Heart right ventricle (tissue), 16 donors: ENCODE data around the gene VPS37C. TPM values are rescaled to one million over a fixed set of nuclear protein-coding genes. Genes with fewer than 3 reads are reported as not detected.
"Not testable (repeated sequence)": the region's sequence is repeated elsewhere in the genome, so short reads cannot be mapped to it uniquely, and the experiment has no call there.

ENCODE experiments used
- ATAC-seq, 8 donors: fragments of 200-7000 bp; cut with Tn5 transposase; one replicate each; pipeline ENCODE4 v1.9.1; 2020; ENCODE audit warnings: mild to moderate bottlenecking in 8 of 8, moderate library complexity in 8 of 8, moderate number of reproducible peaks in 1 of 8
- DNase-seq, 2 donors: peaks; one replicate each; pipeline ENCODE4 v3.0.0-alpha.2; 2020
- H3K27ac ChIP-seq, 10 donors: fragments of 200-600 bp; sonication (generic) in 2 of 10; one replicate each; pipeline versions ENCODE4 v1.5.0 to v1.8.0; 2020 to 2022; ENCODE audit warnings: mild to moderate bottlenecking in 3 of 10
- H3K27me3 ChIP-seq, 7 donors: fragments of 200-600 bp; one replicate each; pipeline ENCODE4 v1.8.0; 2021 to 2022; ENCODE audit warnings: mild to moderate bottlenecking in 2 of 7
- H3K36me3 ChIP-seq, 9 donors: fragments of 200-600 bp; sonication (generic) in 1 of 9; one replicate each; pipeline versions ENCODE4 v1.5.0 to v1.8.0; 2020 to 2022; ENCODE audit warnings: mild to moderate bottlenecking in 2 of 9
- H3K4me1 ChIP-seq, 9 donors: fragments of 200-600 bp; sonication (generic) in 1 of 9; one replicate each; pipeline versions ENCODE4 v1.5.0 to v1.8.0; 2020 to 2022; ENCODE audit warnings: mild to moderate bottlenecking in 4 of 9
- H3K4me3 ChIP-seq, 10 donors: fragments of 200-600 bp; sonication (generic) in 2 of 10; one replicate each; pipeline versions ENCODE4 v1.5.0 to v1.8.0; 2020 to 2022; ENCODE audit warnings: mild to moderate bottlenecking in 7 of 10, moderate library complexity in 2 of 10
- H3K9me3 ChIP-seq, 11 donors: fragments of 200-600 bp in 10 of 11; sonication (generic) in 2 of 11; one replicate each; pipeline versions ENCODE4 v1.5.0 to v1.8.0; 2013 to 2022; ENCODE audit warnings: mild to moderate bottlenecking in 2 of 11, control low read depth in 1 of 11, moderate library complexity in 1 of 11
- CTCF ChIP-seq, 9 donors: fragments of 200-600 bp; sonication (generic) in 2 of 9; IDR thresholded peaks; one replicate each; pipeline versions ENCODE4 v1.5.0 to v1.8.0; 2021 to 2022; ENCODE audit warnings: antibody characterized with exemption in 9 of 9, mild to moderate bottlenecking in 5 of 9, moderate library complexity in 1 of 9
- WGBS, 2 donors: extraction: QIAGEN DNeasy Blood & Tissue Kit; methylation state at CpG; one replicate each; pipeline ENCODE4 v1.1.7; 2013; ENCODE audit warnings: inconsistent platforms in 1 of 2; 5-methylcytosine and 5-hydroxymethylcytosine counted together
- intact Hi-C, 10 donors: fragments of 100-400 bp; cut with DNase I; formaldehyde crosslinking; loops; one replicate each; pipeline versions ENCODE4 v1.11.1 to v1.14.2; 2022
- polyA plus RNA-seq, 2 donors: library from polyadenylated mRNA; stranded (reverse); fragments of 200-250 nt; gene quantifications; one replicate each; pipeline ENCODE4 v1.2.3, GENCODE V29; 2013
- total RNA-seq, 10 donors: library from RNA; stranded (reverse); fragmentation: NEBNext Ultra II Directional in 3 of 10; extraction: Animal tissue kit (Norgen Biotek cat#: 25700) in 3 of 10; gene quantifications; one replicate each; pipeline versions ENCODE4 v1.2.1 to v1.2.4, GENCODE V29; 2021 to 2023
- donor health status: Arrhythmogenic right ventricular cardiomyopathy.
- donor health status: ischemic (EF 13 %, LVEDD 7.1; RV severe dilation, severe dysfunction).
- donor health status: healthy with polysubstance abuse.
- donor health status: DM: no; HTN: yes; CAD: no.
- donor health status: DM: no; HTN: no; CAD: no.
- donor health status: ischemic (EF 25% LVEDD 6.9; RV normal size, moderate dysfunction).
- donor health status: ischemic (EF 25% LVEDD 5.7; RV mildly dilated, moderate dysfunction).
- donor health status: healthy.
- donor health status: DM: yes; HTN: yes; CAD: no.
- donor health status: Ischemic cardiomyopathy.
- donor health status: ischemic (EF 35%, LVEDD 5.7; RV mildly dilated, moderate dysfunction).
- donor health status: nonischemic (EF 11% LVEDD 7.7; RV severe dilation, severe dysfunction).
- donor health status: DM: yes; HTN: yes; CAD: no.
- donor health status: PGD.
- donor health status: ischemic (EF 29% LVEDD 5.4; RV normal size, mild dysfunction).
- donor health status: nonischemic (EF 23%, LVEDD 6.1; RV moderate dilation, normal function).

The VPS37C gene
- total and polyA plus RNA-seq, 12 donors: 7.7 to 21.8 (median 15.5) TPM

GRCh38 chr11:61187505-61188130 lies 26.4 kb upstream of the VPS37C start:
- Histone ChIP-seq H3K27me3 (peaks cover 0 to 45% (median 5%) of the 10 kb centered on the region in 7 donors), H3K4me1 (peaks cover 0 to 4% (median 0%) of the 10 kb centered on the region in 9 donors), H3K27ac (no peak overlapping the region), H3K36me3 (no peaks in the 10 kb centered on the region), H3K4me3 (no peak overlapping the region), H3K9me3 (no peaks in the 10 kb centered on the region)
- intact Hi-C loops: loop anchor here in 7 of 10 donors (2.0 to 10.0 kb wide), 7 partner anchors 50 to 410 kb away; partner anchors contain the start of gene CD6 (in 1 of the 7)
- DNase-seq (peak; percentile 56 to 76), ATAC-seq (peak in 7 of 8 donors; percentile 46 to 81 (median 71))
- peak; percentile 80 to 96 (median 93) for TF ChIP-seq CTCF (IDR thresholded peaks at IDR 0.05)
- WGBS, 2 donors: 38 to 40% methylated on average over 11 of the region's 11 CpGs

GRCh38 chr11:61186504-61186903 lies 25.3 kb upstream of the VPS37C start:
- Histone ChIP-seq H3K4me3 (no peak overlapping the region), H3K36me3 (no peaks in the 10 kb centered on the region), H3K4me1 (peaks cover 0 to 4% (median 0%) of the 10 kb centered on the region in 9 donors), H3K27ac (no peak overlapping the region), H3K9me3 (no peaks in the 10 kb centered on the region), H3K27me3 (peaks cover 0 to 36% (median 5%) of the 10 kb centered on the region in 7 donors)
- 78 to 82% methylated on average over 8 of the region's 8 CpGs for WGBS, 2 donors
- ATAC-seq (no peak), DNase-seq (no peak)
- intact Hi-C loops: loop anchor here in 7 of 10 donors (2.0 to 10.0 kb wide), 7 partner anchors 49 to 409 kb away; partner anchors contain the start of gene CD6 (in 1 of the 7)
- TF ChIP-seq CTCF (IDR thresholded peaks at IDR 0.05): no peak

GRCh38 chr11:61183645-61184044 lies 22.4 kb upstream of the VPS37C start:
- no peak overlapping the region for H3K4me3 ChIP-seq
- 77 to 82% methylated on average over 4 of the region's 4 CpGs for WGBS, 2 donors
- intact Hi-C loops: loop anchor here in 2 of 10 donors (5.0 to 10.0 kb wide), 2 partner anchors 349 to 351 kb away; no protein-coding TSS in a partner anchor
- no peaks in the 10 kb centered on the region for H3K9me3 ChIP-seq
- TF ChIP-seq CTCF (IDR thresholded peaks at IDR 0.05): no peak
- peaks cover 0 to 18% (median 0%) of the 10 kb centered on the region in 7 donors for H3K27me3 ChIP-seq
- H3K36me3 ChIP-seq: no peaks in the 10 kb centered on the region
- DNase-seq (no peak), ATAC-seq (no peak)
- no peak overlapping the region for H3K27ac ChIP-seq
- peaks cover 0 to 4% (median 0%) of the 10 kb centered on the region in 9 donors for H3K4me1 ChIP-seq

- intact Hi-C loops: loop anchor here in 2 of 10 donors (5.0 to 10.0 kb wide), 2 partner anchors 347 to 349 kb away; no protein-coding TSS in a partner anchor
- 94% methylated on average over 4 of the region's 4 CpGs for WGBS, 2 donors
- peaks cover 0 to 10% (median 0%) of the 10 kb centered on the region in 7 donors for H3K27me3 ChIP-seq
These were observed 20.3 kb upstream of the VPS37C start for GRCh38 chr11:61181489-61181888.

GRCh38 chr11:61180205-61180604 lies 19.0 kb upstream of the VPS37C start:
- not testable (repeated sequence) for DNase-seq, ATAC-seq, H3K4me1 ChIP-seq, H3K27ac ChIP-seq, H3K36me3 ChIP-seq, H3K9me3 ChIP-seq, H3K4me3 ChIP-seq
- 90 to 92% methylated on average over 6 of the region's 6 CpGs for WGBS, 2 donors
- intact Hi-C loops: loop anchor here in 2 of 10 donors (5.0 to 10.0 kb wide), 2 partner anchors 345 to 348 kb away; no protein-coding TSS in a partner anchor
- H3K27me3 ChIP-seq: peaks cover 0 to 13% (median 3%) of the 10 kb centered on the region in 7 donors

More at GRCh38 chr11:61181489-61181888, 20.3 kb upstream of the VPS37C start:
- Histone ChIP-seq H3K9me3 (no peaks in the 10 kb centered on the region), H3K36me3 (no peaks in the 10 kb centered on the region), H3K4me1 (no peaks in the 10 kb centered on the region), H3K27ac (no peak overlapping the region), H3K4me3 (no peak overlapping the region)
- no peak for ATAC-seq
- TF ChIP-seq CTCF (IDR thresholded peaks at IDR 0.05): no peak
- no peak for DNase-seq
